Body of pancreas (tissue), 4 donors: ENCODE measurements around the gene ARSA.

Experiments
- CTCF ChIP-seq, 7 experiments: fragments of 450-650 bp in 4 of 7; fragments of 200-600 bp in 3 of 7; sonication (generic) in 3 of 7; IDR thresholded peaks; one replicate each; pipeline ENCODE4 v1.5.1; 2016 to 2019; ENCODE audit warnings: antibody characterized with exemption in 7 of 7
- POLR2A ChIP-seq, 3 donors: fragments of 450-650 bp; IDR thresholded peaks; one replicate each; pipeline ENCODE4 v1.6.1; 2016; ENCODE audit warnings: antibody characterized with exemption in 3 of 3, mild to moderate bottlenecking in 2 of 3

- no peak for TF ChIP-seq CTCF (IDR thresholded peaks at IDR 0.05)
- TF ChIP-seq POLR2A (IDR thresholded peaks at IDR 0.05), result no peak
Measured at GRCh38 chr22:50676661-50677492, 48.9 kb upstream of the ARSA start.
